AG09319 (cell line): ENCODE results near the gene SLC15A4.

Source experiments
- DNase-seq: peaks from one replicate; pipeline ENCODE4 v3.0.0-alpha.2; 2010; ENCODE audit warnings: low read depth; ENCODE audit errors: extremely low read depth
- CTCF ChIP-seq: IDR thresholded peaks from 2 replicates; pipeline ENCODE4 v1.5.1; 2011; ENCODE audit warnings: low read depth, mild to moderate bottlenecking, inconsistent platforms, low read length, moderate library complexity

Gene SLC15A4

GRCh38 chr12:128861226-128862016 lies 37.7 kb upstream of the SLC15A4 start:
- DNase-seq, result no peak
- TF ChIP-seq CTCF, result no peak

- no peak for DNase-seq
- TF ChIP-seq CTCF, result no peak
Measured at GRCh38 chr12:128859311-128859710, 35.6 kb upstream of the SLC15A4 start.

- no peak for DNase-seq
Measured at GRCh38 chr12:128857133-128857763, 33.5 kb upstream of the SLC15A4 start.

GRCh38 chr12:128856791-128857078 lies 33.0 kb upstream of the SLC15A4 start:
- TF ChIP-seq CTCF, result no peak
- DNase-seq, result no peak

More at GRCh38 chr12:128857133-128857763, 33.5 kb upstream of the SLC15A4 start:
- no peak for TF ChIP-seq CTCF

- no peak for TF ChIP-seq CTCF
- no peak for DNase-seq
Measured at GRCh38 chr12:128856035-128856790, 32.5 kb upstream of the SLC15A4 start.

GRCh38 chr12:128853600-128854197 lies 29.9 kb upstream of the SLC15A4 start:
- TF ChIP-seq CTCF, result no peak
- no peak for DNase-seq
